ENCODE results near the gene LLGL2. TPM values are rescaled to one million over a fixed set of nuclear protein-coding genes. Genes with fewer than 3 reads are reported as not detected.

Gene LLGL2
- polyA plus RNA-seq, 6 donors from 2014 or later = 6.1 to 14.4 (median 10.4) TPM

DNA sequence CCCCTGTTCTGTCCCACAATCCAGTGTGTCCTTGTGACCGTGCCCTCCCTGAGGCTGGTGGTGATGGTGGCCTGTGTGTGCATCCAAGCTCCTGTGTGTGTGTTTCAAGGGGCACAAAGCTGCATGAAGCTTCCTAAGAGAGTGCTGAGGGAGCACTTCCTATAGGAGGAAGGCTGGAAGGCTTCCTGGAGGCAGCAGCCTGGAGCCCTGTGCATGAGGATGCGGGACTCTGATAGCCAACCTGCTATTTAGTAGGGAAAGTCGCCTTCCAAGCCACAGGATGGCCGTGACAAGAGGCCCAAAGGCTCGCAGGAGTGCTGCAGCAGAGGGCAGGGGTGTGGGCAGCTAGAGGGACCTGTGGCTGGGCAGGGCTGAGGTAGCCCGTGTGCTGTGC is 70.4 kb downstream of the LLGL2 start:
- no peaks in the 10 kb centered on the region for H3K36me3 Mint-ChIP-seq
- ATAC-seq (ENCODE audit: low read depth in 2 of 2) = no peak
- no peaks in the 10 kb centered on the region for H3K9me3 Mint-ChIP-seq
- H3K4me3 Mint-ChIP-seq = no peak overlapping the region
- H3K27me3 Mint-ChIP-seq = no peaks in the 10 kb centered on the region
- H3K4me1 Mint-ChIP-seq = peaks cover 3 to 6% (median 5%) of the 10 kb centered on the region in 3 donors
- no peak for DNase-seq
- peak overlapping the region in 2 of 6 donors; percentile 7 to 52 for H3K27ac Mint-ChIP-seq

DNA sequence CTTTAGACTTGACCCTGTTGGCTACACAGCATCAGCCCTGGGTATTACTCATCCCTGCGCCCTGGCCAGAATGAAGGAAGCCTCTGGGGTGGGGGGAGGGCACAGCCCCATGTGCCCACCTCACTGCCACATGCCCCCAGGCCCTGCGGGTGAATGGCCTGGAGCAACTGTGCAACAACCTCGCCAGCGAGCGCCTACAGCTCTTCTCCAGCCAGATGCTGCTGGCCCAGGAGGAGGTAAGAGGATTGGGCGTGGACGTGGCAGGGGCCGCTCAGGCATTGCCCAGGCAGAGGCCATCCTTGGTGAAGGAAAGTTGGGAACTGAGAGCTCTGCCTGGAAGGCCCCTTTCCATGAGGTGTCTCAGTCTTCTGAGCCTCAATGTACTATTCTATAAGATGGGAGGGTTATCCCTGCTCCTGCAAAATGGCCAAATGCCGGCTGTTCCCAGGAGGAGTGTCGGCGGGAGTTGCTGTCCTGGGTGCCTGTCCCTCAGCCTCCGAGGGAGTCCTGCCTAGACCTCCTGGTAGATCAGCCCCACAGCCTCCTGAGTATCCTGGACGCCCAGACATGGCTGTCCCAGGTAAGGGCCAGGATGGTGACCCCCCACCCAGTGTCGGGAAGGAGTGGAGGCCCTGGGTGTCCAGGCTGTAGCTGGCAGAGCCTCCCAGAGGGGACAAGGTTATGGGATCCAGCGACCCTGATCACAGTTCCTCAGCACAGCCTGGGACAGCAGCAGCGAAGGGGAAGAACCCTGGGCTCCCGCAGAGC is 71.0 kb downstream of the LLGL2 start:
- no peak for DNase-seq
- Mint-ChIP-seq H3K9me3 (no peaks in the 10 kb centered on the region), H3K4me3 (no peak overlapping the region), H3K27me3 (no peaks in the 10 kb centered on the region), H3K36me3 (no peaks in the 10 kb centered on the region), H3K4me1 (peaks cover 0 to 4% (median 4%) of the 10 kb centered on the region in 3 donors), H3K27ac (no peak overlapping the region)
- ATAC-seq (ENCODE audit: low read depth in 2 of 2) = no peak

DNA sequence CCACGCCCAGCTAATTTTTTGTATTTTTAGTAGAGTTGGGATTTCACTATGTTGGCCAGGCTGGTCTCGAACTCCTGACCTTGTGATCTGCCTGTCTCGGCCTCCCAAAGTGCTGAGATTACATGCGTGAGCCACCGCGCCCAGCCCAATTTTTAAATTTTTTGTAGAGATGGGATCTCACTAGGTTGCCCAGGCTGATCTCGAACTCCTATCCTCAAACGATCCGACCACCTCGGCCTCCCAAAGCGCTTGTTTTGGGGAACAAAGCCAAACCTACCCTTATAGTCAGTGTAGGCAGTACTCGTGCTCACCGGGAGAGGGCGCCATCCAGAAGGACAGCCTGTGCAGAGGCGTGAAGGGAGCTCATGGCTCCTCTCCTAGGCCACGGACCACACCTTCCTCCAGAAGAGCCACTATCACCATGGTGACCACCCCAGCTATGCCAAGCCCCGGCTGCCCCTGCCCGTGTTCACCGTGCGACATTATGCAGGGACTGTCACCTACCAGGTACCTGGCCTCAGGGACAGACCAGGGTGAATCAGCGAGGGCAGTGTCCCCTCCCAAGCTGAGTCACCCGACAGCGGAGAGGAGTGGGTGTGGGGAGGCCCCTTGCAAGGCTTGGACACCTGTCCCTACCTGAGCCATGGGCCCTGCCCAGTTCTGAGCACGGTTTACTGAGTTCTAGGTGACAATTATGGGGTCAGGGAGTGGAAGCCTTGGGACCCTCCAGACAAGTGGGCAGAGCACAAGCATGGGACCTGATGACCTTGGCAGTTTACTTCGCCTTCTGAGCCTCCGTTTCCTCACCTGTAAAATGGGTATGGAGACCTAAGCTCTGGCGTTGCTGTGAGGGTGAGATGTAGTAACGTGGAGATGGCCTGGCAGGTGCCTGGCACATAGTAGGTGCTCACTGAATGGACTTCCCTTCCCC is 75.8 kb downstream of the LLGL2 start:
- Mint-ChIP-seq H3K4me1 (peaks cover 0 to 11% (median 4%) of the 10 kb centered on the region in 3 donors), H3K9me3 (no peaks in the 10 kb centered on the region), H3K36me3 (peaks cover 0 to 8% of the 10 kb centered on the region in 2 donors), H3K27ac (peak overlapping the region in 1 of 6 donors; percentile 37), H3K4me3 (peak overlapping the region in 1 of 8 donors; percentile 42), H3K27me3 (no peaks in the 10 kb centered on the region)
- ATAC-seq (ENCODE audit: low read depth in 2 of 2) (peak; percentile 75 to 88), DNase-seq (peak; percentile 31)

DNA sequence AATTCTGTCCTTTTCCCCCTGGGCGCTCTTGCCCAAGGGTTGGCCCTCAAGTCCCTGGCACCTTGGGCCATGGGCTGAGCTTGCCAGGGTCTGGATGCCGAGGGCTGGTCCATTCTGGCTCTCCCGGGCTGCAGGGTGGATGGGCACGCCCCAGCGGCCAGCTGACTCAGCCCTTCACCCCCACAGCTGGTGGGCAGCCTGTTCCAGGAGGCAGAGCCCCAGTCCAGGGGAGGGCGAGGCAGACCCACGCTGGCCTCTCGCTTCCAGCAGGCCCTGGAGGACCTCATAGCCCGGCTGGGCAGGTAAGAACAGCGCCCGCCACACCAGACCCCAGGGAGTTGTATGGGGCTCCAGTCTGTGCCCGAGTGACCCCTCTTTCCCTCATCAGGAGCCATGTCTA is 77.1 kb downstream of the LLGL2 start:
- DNase-seq (no peak), ATAC-seq (ENCODE audit: low read depth in 2 of 2) (no peak)
- H3K4me3 Mint-ChIP-seq = no peak overlapping the region
- H3K27ac Mint-ChIP-seq = no peak overlapping the region
- peaks cover 0 to 11% (median 6%) of the 10 kb centered on the region in 3 donors for H3K4me1 Mint-ChIP-seq
- peaks cover 0 to 8% of the 10 kb centered on the region in 2 donors for H3K36me3 Mint-ChIP-seq
- H3K27me3 Mint-ChIP-seq = no peaks in the 10 kb centered on the region
- no peaks in the 10 kb centered on the region for H3K9me3 Mint-ChIP-seq

DNA sequence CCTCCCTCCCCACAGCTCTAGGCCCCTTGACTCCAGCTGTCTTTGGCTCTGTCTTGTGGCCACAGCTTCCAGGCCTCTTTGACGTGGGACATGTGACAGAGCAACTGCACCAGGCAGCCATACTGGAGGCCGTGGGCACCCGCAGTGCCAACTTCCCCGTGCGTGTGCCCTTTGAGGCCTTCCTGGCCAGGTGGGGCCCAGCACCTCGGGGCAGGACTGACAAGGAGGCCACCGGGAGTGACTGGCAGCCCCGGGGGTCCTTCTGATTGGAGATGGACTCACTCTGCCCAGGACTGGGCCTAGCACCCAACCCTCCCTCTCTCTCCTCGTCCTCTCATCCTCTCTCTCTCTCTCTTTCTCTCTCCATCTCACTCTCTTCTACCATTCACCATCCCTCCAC is 77.6 kb downstream of the LLGL2 start:
- DNase-seq = no peak
- ATAC-seq (ENCODE audit: low read depth in 2 of 2) = no peak
- Mint-ChIP-seq H3K36me3 (peaks cover 0 to 8% of the 10 kb centered on the region in 2 donors), H3K27ac (no peak overlapping the region), H3K4me3 (peak overlapping the region in 1 of 8 donors; percentile 30), H3K9me3 (no peaks in the 10 kb centered on the region), H3K4me1 (peaks cover 0 to 11% (median 6%) of the 10 kb centered on the region in 3 donors), H3K27me3 (no peaks in the 10 kb centered on the region)

DNA sequence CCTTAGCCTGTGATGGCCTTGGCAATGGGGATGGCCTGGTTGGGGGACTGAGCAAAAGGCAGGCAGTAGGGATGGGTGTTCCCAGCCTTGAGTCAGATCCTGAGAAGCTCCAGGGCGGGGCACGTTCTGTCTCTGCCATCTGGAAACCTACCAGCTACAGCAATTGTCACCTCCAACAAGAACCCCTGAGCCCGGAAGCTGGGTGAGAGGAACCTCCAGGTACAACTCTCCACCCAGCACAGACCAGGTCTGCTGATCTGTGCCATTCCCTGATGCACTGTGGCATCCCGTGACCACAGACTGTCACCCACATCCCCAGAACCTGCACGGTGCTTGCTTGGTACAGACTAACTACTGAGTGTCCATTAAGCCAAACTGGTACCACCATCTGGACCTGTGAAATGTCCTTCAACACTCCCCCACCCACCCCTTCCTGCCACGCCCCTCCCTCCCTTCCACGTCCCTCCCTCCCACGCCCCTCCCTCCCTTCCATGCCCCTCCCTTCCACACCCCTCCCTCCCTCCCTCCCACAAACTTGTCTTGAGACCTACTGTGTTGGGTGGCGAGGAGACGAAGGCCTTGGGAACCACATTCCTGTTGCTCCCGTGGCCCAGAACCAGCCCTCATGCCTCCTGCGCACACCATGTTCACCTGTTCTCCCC is 78.7 kb downstream of the LLGL2 start:
- H3K27me3 Mint-ChIP-seq = no peaks in the 10 kb centered on the region
- no peak overlapping the region for H3K4me3 Mint-ChIP-seq
- DNase-seq (no peak), ATAC-seq (ENCODE audit: low read depth in 2 of 2) (no peak)
- H3K4me1 Mint-ChIP-seq = peaks cover 0 to 11% (median 6%) of the 10 kb centered on the region in 3 donors
- no peaks in the 10 kb centered on the region for H3K9me3 Mint-ChIP-seq
- peaks cover 0 to 8% of the 10 kb centered on the region in 2 donors for H3K36me3 Mint-ChIP-seq
- H3K27ac Mint-ChIP-seq = peak overlapping the region in 2 of 6 donors; percentile 21 to 89

DNA sequence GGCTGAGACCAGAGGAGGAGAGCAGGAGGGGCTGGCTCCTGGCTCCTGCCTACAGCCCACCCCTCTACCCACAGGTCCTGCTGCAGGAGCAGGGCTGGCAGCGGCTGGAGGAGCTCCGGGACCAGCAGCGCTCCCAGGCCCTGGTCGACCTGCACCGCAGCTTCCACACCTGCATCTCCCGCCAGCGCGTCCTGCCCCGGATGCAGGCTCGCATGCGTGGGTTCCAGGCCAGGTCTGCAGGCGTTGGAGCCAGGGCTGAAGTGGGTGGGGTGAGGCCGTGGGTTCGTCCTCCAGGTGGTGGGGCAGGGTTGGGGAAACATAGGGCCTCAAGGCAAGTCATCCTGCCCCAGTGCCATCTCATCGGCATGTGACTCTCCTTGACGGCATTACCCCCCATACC is 80.3 kb downstream of the LLGL2 start:
- DNase-seq = no peak
- peaks cover 0 to 11% (median 6%) of the 10 kb centered on the region in 3 donors for H3K4me1 Mint-ChIP-seq
- H3K9me3 Mint-ChIP-seq = no peaks in the 10 kb centered on the region
- peaks cover 0 to 8% of the 10 kb centered on the region in 2 donors for H3K36me3 Mint-ChIP-seq
- H3K4me3 Mint-ChIP-seq = peak overlapping the region in 1 of 8 donors; percentile 27
- H3K27ac Mint-ChIP-seq = peak overlapping the region in 2 of 6 donors; percentile 51 to 70
- H3K27me3 Mint-ChIP-seq = no peaks in the 10 kb centered on the region
- ATAC-seq (ENCODE audit: low read depth in 2 of 2) = no peak

DNA sequence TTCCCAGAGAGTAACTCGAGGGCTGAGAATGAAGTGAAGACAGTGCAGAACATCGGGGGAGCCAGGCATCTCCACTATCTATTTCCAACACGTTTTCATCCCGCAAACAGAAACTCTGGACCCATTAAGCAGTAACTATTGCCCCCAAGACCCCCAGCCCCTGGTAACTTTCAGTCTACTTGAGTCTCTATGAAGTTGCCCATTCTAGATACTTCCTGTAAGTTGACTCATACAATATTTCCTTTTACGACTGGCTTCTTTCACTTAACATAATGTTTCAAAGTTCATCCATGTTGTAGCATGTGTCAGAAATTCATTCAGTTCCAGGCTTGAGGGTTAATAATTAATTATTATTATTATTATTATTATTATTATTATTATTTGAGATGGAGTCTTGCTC is 81.6 kb downstream of the LLGL2 start:
- no peak overlapping the region for H3K27ac Mint-ChIP-seq
- ATAC-seq (ENCODE audit: low read depth in 2 of 2) = no peak

DNA sequence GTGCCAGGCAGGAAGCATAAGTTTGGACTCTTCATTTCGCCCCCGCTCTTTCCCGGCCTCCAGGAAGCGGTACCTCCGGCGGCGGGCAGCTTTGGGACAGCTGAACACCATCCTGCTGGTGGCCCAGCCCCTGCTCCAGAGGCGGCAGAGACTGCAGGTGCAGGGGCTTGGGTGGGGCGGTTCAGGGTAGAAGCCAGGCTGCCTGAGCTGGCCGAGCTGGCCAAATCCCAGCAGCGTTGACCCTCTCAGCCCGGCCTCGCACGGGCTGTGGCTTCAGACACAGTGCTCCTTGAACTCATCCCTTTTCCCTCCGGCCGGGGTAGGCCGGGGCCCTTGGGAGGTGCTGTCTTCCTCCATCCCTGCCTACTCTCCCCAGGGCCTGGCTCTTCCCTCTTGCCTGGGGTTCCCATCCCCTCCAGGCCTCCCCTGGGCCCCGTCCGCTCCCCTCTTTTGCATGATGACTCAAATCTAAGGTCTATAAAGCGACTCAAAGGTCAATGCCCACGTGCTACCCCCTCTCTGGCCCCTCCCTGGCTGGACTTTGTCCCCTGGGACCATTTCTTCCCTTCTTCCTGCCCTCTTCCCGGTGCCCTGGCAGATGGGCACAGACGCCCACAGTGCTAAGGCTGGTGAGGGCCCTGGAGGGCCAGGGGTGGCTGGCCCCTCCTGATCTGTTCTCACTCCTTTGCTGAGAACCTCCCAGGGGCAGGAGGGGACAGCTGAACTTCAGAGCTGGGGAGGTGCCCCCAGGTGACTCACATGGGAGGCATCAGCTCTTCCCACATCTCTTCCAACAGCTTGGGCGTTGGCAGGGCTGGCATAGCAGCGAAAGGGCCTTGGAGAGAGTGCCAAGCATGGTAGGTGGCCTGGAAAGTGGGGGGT is 84.8 kb downstream of the LLGL2 start:
- no peaks in the 10 kb centered on the region for H3K9me3 Mint-ChIP-seq
- ATAC-seq (ENCODE audit: low read depth in 2 of 2) = no peak
- no peak overlapping the region for H3K27ac Mint-ChIP-seq
- no peaks in the 10 kb centered on the region for H3K36me3 Mint-ChIP-seq
- H3K4me1 Mint-ChIP-seq = peaks cover 0 to 4% (median 2%) of the 10 kb centered on the region in 3 donors
- H3K4me3 Mint-ChIP-seq = no peak overlapping the region
- DNase-seq = no peak
- no peaks in the 10 kb centered on the region for H3K27me3 Mint-ChIP-seq

More for the DNA sequence above, 81.6 kb downstream of the LLGL2 start:
- no peaks in the 10 kb centered on the region for H3K9me3 Mint-ChIP-seq
- H3K4me3 Mint-ChIP-seq = no peak overlapping the region
- DNase-seq = no peak
- H3K27me3 Mint-ChIP-seq = no peaks in the 10 kb centered on the region
- peaks cover 0 to 8% of the 10 kb centered on the region in 2 donors for H3K36me3 Mint-ChIP-seq
- peaks cover 0 to 7% (median 4%) of the 10 kb centered on the region in 3 donors for H3K4me1 Mint-ChIP-seq

DNA sequence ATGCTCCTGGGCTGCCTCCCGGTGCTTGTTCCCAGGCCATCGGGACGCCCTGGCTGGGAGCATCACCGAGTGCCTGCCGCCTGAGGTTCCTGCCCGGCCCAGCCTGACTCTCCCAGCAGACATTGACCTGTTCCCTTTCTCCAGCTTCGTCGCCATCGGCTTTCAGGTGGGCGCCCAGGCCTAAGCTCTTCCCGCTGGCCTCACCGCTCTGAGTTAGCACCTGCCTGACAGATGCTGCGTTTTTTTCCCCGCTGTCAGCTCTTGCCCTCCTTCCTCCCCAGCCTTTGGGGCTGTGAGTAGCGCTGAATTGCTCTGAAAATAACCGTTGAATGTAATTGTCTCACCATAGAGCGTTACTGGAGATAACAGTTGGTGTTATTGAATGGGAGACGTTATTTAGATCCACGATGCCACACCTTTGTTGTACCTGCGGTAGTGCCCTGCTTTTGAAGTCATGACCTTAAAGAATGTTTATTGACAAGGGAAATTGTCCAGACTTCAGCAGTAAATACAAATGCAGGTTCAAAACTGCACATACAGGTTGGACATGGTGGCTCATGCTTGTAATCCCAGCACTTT is 86.4 kb downstream of the LLGL2 start:
- Mint-ChIP-seq H3K27ac (peak overlapping the region in 1 of 6 donors; percentile 74), H3K27me3 (no peaks in the 10 kb centered on the region), H3K9me3 (no peaks in the 10 kb centered on the region), H3K36me3 (no peaks in the 10 kb centered on the region), H3K4me1 (no peaks in the 10 kb centered on the region), H3K4me3 (no peak overlapping the region)
- DNase-seq (no peak), ATAC-seq (ENCODE audit: low read depth in 2 of 2) (no peak)

DNA sequence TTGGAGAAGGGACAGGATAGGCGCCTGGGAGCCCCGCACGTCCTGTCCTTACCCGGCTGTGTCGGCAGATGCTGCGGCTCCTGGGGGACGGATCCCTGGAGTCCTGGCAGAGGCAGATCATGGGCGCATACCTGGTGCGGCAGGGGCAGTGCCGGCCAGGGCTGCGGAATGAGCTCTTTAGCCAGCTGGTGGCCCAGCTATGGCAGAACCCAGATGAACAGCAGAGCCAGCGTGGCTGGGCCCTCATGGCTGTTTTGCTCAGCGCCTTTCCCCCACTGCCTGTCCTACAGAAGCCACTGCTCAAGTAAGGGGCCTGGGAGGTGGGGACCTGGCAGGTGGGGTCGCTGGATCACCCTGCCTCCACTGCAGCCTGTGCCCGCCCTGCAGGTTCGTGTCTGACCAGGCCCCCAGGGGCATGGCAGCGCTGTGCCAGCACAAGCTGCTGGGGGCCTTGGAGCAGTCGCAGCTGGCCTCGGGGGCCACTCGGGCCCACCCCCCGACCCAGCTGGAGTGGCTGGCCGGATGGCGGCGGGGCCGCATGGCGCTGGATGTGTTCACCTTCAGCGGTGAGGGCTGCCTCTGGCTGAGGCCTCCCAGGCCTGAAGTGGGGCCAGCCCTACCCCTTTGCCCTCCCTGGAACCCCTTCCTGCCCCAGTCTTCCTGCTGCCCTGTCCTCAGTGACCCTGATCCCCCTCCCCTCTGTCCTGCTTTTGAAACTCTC is 87.6 kb downstream of the LLGL2 start:
- no peaks in the 10 kb centered on the region for H3K9me3 Mint-ChIP-seq
- H3K4me3 Mint-ChIP-seq = no peak overlapping the region
- DNase-seq = no peak
- H3K4me1 Mint-ChIP-seq = no peaks in the 10 kb centered on the region
- H3K36me3 Mint-ChIP-seq = no peaks in the 10 kb centered on the region
- H3K27ac Mint-ChIP-seq = no peak overlapping the region
- ATAC-seq (ENCODE audit: low read depth in 2 of 2) = no peak
- H3K27me3 Mint-ChIP-seq = no peaks in the 10 kb centered on the region

DNA sequence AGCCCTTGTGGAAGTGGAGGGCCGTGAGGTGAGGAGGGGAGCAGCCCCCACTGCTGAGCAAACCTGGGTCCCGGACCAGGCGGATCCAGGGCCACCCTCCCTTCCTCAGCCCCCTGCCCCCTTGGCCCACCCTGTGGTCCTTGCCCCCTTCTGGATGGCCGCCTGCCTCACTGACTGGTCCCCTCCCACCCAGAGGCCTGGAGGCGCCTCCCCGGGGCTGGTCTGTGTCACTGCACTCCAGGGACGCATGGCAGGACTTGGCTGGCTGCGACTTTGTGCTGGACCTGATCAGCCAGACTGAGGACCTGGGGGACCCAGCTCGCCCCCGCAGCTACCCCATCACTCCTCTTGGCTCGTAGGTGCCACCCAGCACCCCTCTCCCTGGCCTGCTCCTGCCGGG is 88.5 kb downstream of the LLGL2 start:
- no peak for ATAC-seq (ENCODE audit: low read depth in 2 of 2)
- H3K4me1 Mint-ChIP-seq = no peaks in the 10 kb centered on the region
- H3K4me3 Mint-ChIP-seq = no peak overlapping the region
- no peaks in the 10 kb centered on the region for H3K36me3 Mint-ChIP-seq
- no peaks in the 10 kb centered on the region for H3K27me3 Mint-ChIP-seq
- no peak for DNase-seq
- no peak overlapping the region for H3K27ac Mint-ChIP-seq
- H3K9me3 Mint-ChIP-seq = no peaks in the 10 kb centered on the region

Measured in naive B cell (primary cell).